GM18868 (cell line): ENCODE measurements around the gene ARPC5L.
"Not testable (repeated sequence)": the region's sequence is repeated elsewhere in the genome, so short reads cannot be mapped to it uniquely, and the experiment has no call there.

Source experiments
- ATAC-seq: cut with Tn5 transposase; IDR thresholded peaks from one replicate; pipeline ENCODE4 v1.9.1; 2021; ENCODE audit warnings: mild to moderate bottlenecking, moderate library complexity; ENCODE audit not compliant: unreplicated experiment

The ARPC5L gene

GRCh38 chr9:124840300-124840833 is 21.6 kb upstream of the ARPC5L start:
- no peak for ATAC-seq

GRCh38 chr9:124841075-124841821 is 20.7 kb upstream of the ARPC5L start:
- no peak for ATAC-seq

GRCh38 chr9:124843456-124844034 is 18.4 kb upstream of the ARPC5L start:
- ATAC-seq = no peak

GRCh38 chr9:124844291-124844690 is 17.6 kb upstream of the ARPC5L start:
- ATAC-seq = no peak

GRCh38 chr9:124846467-124846866 is 15.5 kb upstream of the ARPC5L start:
- ATAC-seq = not testable (repeated sequence)

GRCh38 chr9:124846969-124847368 is 15.0 kb upstream of the ARPC5L start:
- no peak for ATAC-seq

GRCh38 chr9:124849801-124850200 is 12.1 kb upstream of the ARPC5L start:
- no peak for ATAC-seq

- no peak for ATAC-seq
Measured at GRCh38 chr9:124852121-124852828, 9.7 kb upstream of the ARPC5L start.

GRCh38 chr9:124852829-124853531 is 8.9 kb upstream of the ARPC5L start, which contains the start of gene WDR38:
Gene WDR38 (plus strand): TSS chr9:124853460. CDS start chr9:124853532, 72 bp downstream.
- peak; percentile 79 for ATAC-seq

GRCh38 chr9:124853605-124854143 is 8.3 kb upstream of the ARPC5L start:
- ATAC-seq = no peak

GRCh38 chr9:124854161-124854560 is 7.8 kb upstream of the ARPC5L start:
- ATAC-seq = no peak

- ATAC-seq = no peak
Measured at GRCh38 chr9:124854822-124855221, 7.1 kb upstream of the ARPC5L start.

GRCh38 chr9:124855566-124855943 is 6.4 kb upstream of the ARPC5L start:
- ATAC-seq = no peak

GRCh38 chr9:124855944-124856765 is 5.8 kb upstream of the ARPC5L start:
- ATAC-seq = no peak

- ATAC-seq = no peak
Measured at GRCh38 chr9:124857533-124858162, 4.3 kb upstream of the ARPC5L start.

- no peak for ATAC-seq
Measured at GRCh38 chr9:124858330-124859046, 3.4 kb upstream of the ARPC5L start.

GRCh38 chr9:124859803-124860581 is 1.9 kb upstream of the ARPC5L start:
- no peak for ATAC-seq
